GM23248 (cell line): ENCODE measurements around the gene ZPBP2.

Experiments used
- EZH2 ChIP-seq: fragments of 200-600 bp; sonication (generic); IDR thresholded peaks from 2 replicates; pipeline ENCODE4 v1.6.1; 2018; ENCODE audit warnings: antibody characterized with exemption, mild to moderate bottlenecking; ENCODE audit not compliant: insufficient read depth, poor library complexity, severe bottlenecking
- EZH2phosphoT487 ChIP-seq: fragments of 200-600 bp; sonication (generic); IDR thresholded peaks from 2 replicates; pipeline ENCODE4 v1.6.1; 2018; ENCODE audit warnings: antibody characterized with exemption, moderate library complexity, mild to moderate bottlenecking, low read depth; ENCODE audit not compliant: insufficient read depth

GRCh38 chr17:39923836-39924690 is 56.1 kb downstream of the ZPBP2 start:
- TF ChIP-seq EZH2phosphoT487: no peak
- TF ChIP-seq EZH2: no peak
